Endodermal cell (in vitro differentiated cells): ENCODE results near the gene WBP1. TPM values are rescaled to one million over a fixed set of nuclear protein-coding genes. Genes with fewer than 3 reads are reported as not detected.

Experiments
- DNase-seq: peaks from one replicate; pipeline ENCODE4 v3.0.0-alpha.2; 2017
- H3K27ac ChIP-seq: 2 replicates; pipeline ENCODE4 v1.5.1; 2013; ENCODE audit warnings: mild to moderate bottlenecking, low read depth, low read length, moderate library complexity
- H3K27me3 ChIP-seq: 2 replicates; pipeline ENCODE4 v1.6.1; 2013; ENCODE audit warnings: mild to moderate bottlenecking, low read length, moderate library complexity; ENCODE audit not compliant: insufficient read depth, control insufficient read depth, poor library complexity, severe bottlenecking
- H3K36me3 ChIP-seq: 2 replicates; pipeline ENCODE4 v1.7.0; 2013; ENCODE audit warnings: mild to moderate bottlenecking, low read length, moderate library complexity; ENCODE audit not compliant: control insufficient read depth, insufficient read depth
- H3K4me1 ChIP-seq: one replicate; pipeline ENCODE4 v1.7.0; 2013; ENCODE audit warnings: low read length; ENCODE audit not compliant: control insufficient read depth, insufficient read depth
- H3K4me3 ChIP-seq: 2 replicates; pipeline ENCODE4 v1.5.1; 2013; ENCODE audit warnings: mild to moderate bottlenecking, low read length, moderate library complexity
- H3K9ac ChIP-seq: 2 replicates; pipeline ENCODE4 v1.6.1; 2013; ENCODE audit warnings: mild to moderate bottlenecking, low read length, moderate library complexity; ENCODE audit not compliant: poor library complexity, severe bottlenecking; ENCODE audit errors: extremely low read depth
- H3K9me3 ChIP-seq: 2 replicates; pipeline ENCODE4 v1.6.1; 2013; ENCODE audit warnings: mild to moderate bottlenecking, low read length, moderate library complexity; ENCODE audit not compliant: control insufficient read depth
- H3K27ac Mint-ChIP-seq: 2 replicates; pipeline ENCODE4 v1.8.0; 2020; ENCODE audit warnings: mixed read lengths
- H3K27me3 Mint-ChIP-seq: 2 replicates; pipeline ENCODE4 v1.8.0; 2021; ENCODE audit warnings: mild to moderate bottlenecking, mixed read lengths; ENCODE audit not compliant: insufficient read depth
- H3K36me3 Mint-ChIP-seq: 2 replicates; pipeline ENCODE4 v1.8.0; 2020; ENCODE audit warnings: low read depth, mixed read lengths
- H3K4me1 Mint-ChIP-seq: 2 replicates; pipeline ENCODE4 v1.8.0; 2020; ENCODE audit warnings: mixed read lengths
- H3K4me3 Mint-ChIP-seq: 2 replicates; pipeline ENCODE4 v1.8.0; 2020; ENCODE audit warnings: mild to moderate bottlenecking, moderate library complexity, mixed read lengths
- H3K9me3 Mint-ChIP-seq: 2 replicates; pipeline ENCODE4 v1.8.0; 2020; ENCODE audit warnings: mild to moderate bottlenecking, mixed read lengths
- WGBS, 2 experiments: methylation state at CpG; one replicate each; pipeline versions ENCODE4 v1.1.5 to v1.1.7; 2013; ENCODE audit warnings: missing lambda C conversion rate in 2 of 2, mixed read lengths in 1 of 2; ENCODE audit not compliant: insufficient coverage in 1 of 2, insufficient read length in 1 of 2; 5-methylcytosine and 5-hydroxymethylcytosine counted together
- total RNA-seq, 2 donors: library from RNA; stranded (reverse); fragmentation: NEBNext Ultra II Directional in 1 of 2; extraction: Animal tissue kit (Norgen Biotek cat#: 25700) in 1 of 2; gene quantifications; 2 replicates in 1 of 2; 3 replicates in 1 of 2; pipeline ENCODE4 v1.2.1, GENCODE V29; 2021
- TF ChIP-seq, protein P1 (sequence below): fragments of 200-600 bp; sonication (generic); conservative IDR thresholded peaks from 2 replicates; pipeline ENCODE4 v1.5.0; 2021; ENCODE audit warnings: antibody characterized with exemption, mild to moderate bottlenecking

The WBP1 gene
- total RNA-seq, 2 donors from 2014 or later, result 110 to 116 TPM

DNA sequence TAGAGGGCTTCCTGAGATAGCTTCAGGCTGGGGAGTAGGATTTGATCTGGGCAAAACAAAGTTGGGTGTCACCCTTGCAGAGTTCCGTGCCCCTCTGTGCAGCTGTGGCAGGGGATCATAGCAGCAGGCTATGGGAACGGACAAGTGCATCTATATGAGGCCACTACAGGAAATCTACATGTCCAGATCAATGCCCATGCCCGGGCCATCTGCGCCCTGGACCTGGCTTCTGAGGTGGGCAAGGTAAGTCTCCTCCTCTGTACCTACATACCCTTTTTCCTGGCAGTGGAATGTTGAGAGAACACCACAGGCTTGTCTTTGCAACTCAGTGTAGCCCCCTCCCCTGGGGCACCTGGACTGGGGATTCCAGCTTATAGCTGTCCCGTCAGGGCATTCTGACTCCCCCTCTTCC, 33.2 kb upstream of the WBP1 start:
- Mint-ChIP-seq H3K4me3 (no peak overlapping the region), H3K4me1 (peaks cover 41% of the 10 kb centered on the region), H3K27ac (peak overlapping the region; percentile 63), H3K27me3 (peaks cover 25% of the 10 kb centered on the region), H3K9me3 (no peaks in the 10 kb centered on the region), H3K36me3 (peaks cover 41% of the 10 kb centered on the region)
- no peak overlapping the region for H3K27ac ChIP-seq
- H3K27me3 ChIP-seq, result peaks cover 6% of the 10 kb centered on the region
- WGBS, 2 experiments, result 93% methylated on average over 4 to 5 of the region's 5 CpGs
- peaks cover 55% of the 10 kb centered on the region for H3K36me3 ChIP-seq
- no peaks in the 10 kb centered on the region for H3K9me3 ChIP-seq
- no peak overlapping the region for H3K9ac ChIP-seq
- no peak overlapping the region for H3K4me3 ChIP-seq
- DNase-seq, result no peak
- TF ChIP-seq, protein P1, sequence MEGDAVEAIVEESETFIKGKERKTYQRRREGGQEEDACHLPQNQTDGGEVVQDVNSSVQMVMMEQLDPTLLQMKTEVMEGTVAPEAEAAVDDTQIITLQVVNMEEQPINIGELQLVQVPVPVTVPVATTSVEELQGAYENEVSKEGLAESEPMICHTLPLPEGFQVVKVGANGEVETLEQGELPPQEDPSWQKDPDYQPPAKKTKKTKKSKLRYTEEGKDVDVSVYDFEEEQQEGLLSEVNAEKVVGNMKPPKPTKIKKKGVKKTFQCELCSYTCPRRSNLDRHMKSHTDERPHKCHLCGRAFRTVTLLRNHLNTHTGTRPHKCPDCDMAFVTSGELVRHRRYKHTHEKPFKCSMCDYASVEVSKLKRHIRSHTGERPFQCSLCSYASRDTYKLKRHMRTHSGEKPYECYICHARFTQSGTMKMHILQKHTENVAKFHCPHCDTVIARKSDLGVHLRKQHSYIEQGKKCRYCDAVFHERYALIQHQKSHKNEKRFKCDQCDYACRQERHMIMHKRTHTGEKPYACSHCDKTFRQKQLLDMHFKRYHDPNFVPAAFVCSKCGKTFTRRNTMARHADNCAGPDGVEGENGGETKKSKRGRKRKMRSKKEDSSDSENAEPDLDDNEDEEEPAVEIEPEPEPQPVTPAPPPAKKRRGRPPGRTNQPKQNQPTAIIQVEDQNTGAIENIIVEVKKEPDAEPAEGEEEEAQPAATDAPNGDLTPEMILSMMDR, result no peak
- peaks cover 17% of the 10 kb centered on the region for H3K4me1 ChIP-seq

DNA sequence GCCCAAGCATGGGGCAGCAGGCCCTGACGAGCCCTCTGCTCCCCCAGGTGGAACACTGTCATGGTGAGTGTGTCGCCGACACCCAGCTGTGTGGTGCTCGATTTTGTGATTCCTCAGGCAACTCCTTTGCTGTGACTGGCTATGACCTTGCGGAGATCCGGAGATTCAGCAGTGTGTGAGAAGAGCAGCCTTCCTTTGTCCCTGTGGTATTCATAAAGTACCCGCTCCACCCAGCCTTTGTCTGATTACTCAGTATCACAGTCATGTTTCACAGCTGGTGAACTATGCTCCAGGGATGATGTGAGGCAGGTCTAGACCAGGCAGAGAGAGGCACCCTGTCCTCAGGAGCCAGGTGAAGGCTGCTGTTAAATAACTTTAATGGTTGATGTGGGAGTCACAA, 32.7 kb upstream of the WBP1 start:
- no peak overlapping the region for H3K4me3 ChIP-seq
- TF ChIP-seq, protein P1, result no peak
- no peaks in the 10 kb centered on the region for H3K9me3 ChIP-seq
- Mint-ChIP-seq H3K27ac (peak overlapping the region; percentile 63), H3K36me3 (peaks cover 46% of the 10 kb centered on the region), H3K27me3 (peaks cover 19% of the 10 kb centered on the region), H3K4me3 (no peak overlapping the region), H3K4me1 (peaks cover 41% of the 10 kb centered on the region), H3K9me3 (no peaks in the 10 kb centered on the region)
- peaks cover 60% of the 10 kb centered on the region for H3K36me3 ChIP-seq
- no peak for DNase-seq
- no peak overlapping the region for H3K27ac ChIP-seq
- 93 to 100% methylated on average over 6 to 7 of the region's 7 CpGs for WGBS, 2 experiments
- peaks cover under 1% of the 10 kb centered on the region for H3K27me3 ChIP-seq
- H3K9ac ChIP-seq, result no peak overlapping the region
- peaks cover 17% of the 10 kb centered on the region for H3K4me1 ChIP-seq

DNA sequence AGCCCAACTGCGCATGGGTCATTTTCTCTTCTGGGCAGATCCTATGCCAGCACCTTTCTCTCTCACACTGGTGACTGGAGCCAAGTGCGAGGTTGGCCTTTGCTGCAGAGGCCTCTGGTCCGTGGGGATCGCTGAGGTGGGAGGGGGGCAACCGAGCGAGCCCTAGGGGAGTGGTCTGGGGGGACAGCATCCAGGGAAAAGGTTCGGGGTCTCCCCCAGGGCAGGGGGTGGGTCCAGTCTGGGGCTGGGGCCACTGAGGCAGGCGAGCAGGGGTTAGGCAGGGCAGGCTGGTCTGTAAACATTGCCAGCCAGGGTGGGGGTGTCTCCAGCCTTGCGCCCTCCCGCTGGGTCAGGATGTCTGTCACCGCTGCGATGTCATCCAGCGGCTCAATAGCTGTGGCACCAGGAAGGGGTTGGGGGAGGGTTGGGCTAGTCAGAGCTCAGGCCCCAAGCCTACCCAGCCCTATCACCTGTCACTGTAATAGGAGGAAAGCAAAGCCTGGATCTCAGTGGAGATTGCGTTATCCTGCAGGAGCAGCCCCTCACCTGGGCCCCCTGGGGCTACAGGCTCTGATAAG, 32.0 kb upstream of the WBP1 start:
- TF ChIP-seq, protein P1, result no peak
- peaks cover 68% of the 10 kb centered on the region for H3K36me3 ChIP-seq
- peak overlapping the region; percentile 19 for H3K4me3 Mint-ChIP-seq
- peaks cover 37% of the 10 kb centered on the region for H3K4me1 Mint-ChIP-seq
- H3K4me1 ChIP-seq, result peaks cover 17% of the 10 kb centered on the region
- no peak overlapping the region for H3K9ac ChIP-seq
- DNase-seq, result peak; percentile 82
- no peaks in the 10 kb centered on the region for H3K9me3 ChIP-seq
- WGBS, 2 experiments, result 73 to 100% methylated on average over 2 to 14 of the region's 14 CpGs
- H3K27ac Mint-ChIP-seq, result peak overlapping the region; percentile 63
- H3K9me3 Mint-ChIP-seq, result no peaks in the 10 kb centered on the region
- peak overlapping the region; percentile 27 for H3K27ac ChIP-seq
- no peaks in the 10 kb centered on the region for H3K27me3 ChIP-seq
- peaks cover 13% of the 10 kb centered on the region for H3K27me3 Mint-ChIP-seq
- peaks cover 53% of the 10 kb centered on the region for H3K36me3 Mint-ChIP-seq
- H3K4me3 ChIP-seq, result no peak overlapping the region
